ENCODE measurements around the gene TTLL5.
A peak's percentile ranks its signal among the peaks of the same experiment; 100 is the strongest.

The TTLL5 gene

GRCh38 chr14:75773046-75773445, 112.0 kb downstream of the TTLL5 start:
- Histone ChIP-seq H3K27me3 (no peaks in the 10 kb centered on the region), H3K4me1 (no peaks in the 10 kb centered on the region), H3K9me3 (no peaks in the 10 kb centered on the region), H3K36me3 (peaks cover 3% of the 10 kb centered on the region; the same call in 1 of the 2 replicates), H3K4me3 (ENCODE audit: low read depth, low read length) (no peak overlapping the region)
- DNase-seq: no peak
- TF ChIP-seq CTCF (IDR thresholded peaks at IDR 0.05; ENCODE audit: low read depth, low read length): no peak

DNA sequence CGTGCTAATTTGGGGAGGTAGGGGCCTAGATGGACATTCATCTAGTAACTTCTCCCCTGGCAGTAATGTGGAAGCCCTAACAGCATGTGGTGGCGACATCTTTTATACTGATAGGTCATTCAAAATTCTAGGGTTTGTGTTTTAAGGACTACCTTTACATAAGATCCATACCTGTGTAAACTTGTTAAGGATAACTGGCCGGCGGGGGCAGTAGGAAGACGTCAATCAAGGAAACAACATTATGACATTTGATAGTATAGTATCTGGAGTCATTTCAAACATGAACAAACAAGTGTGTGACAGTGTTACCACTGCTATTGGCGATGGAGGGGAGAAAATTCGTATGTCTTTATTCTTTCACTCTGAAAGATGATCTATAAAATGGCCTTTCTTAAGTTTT, 120.0 kb downstream of the TTLL5 start:
- peaks cover 20% of the 10 kb centered on the region for H3K36me3 ChIP-seq
- no peak for DNase-seq
- TF ChIP-seq CTCF (IDR thresholded peaks at IDR 0.05; ENCODE audit: low read depth, low read length): no peak
- H3K9me3 ChIP-seq: no peaks in the 10 kb centered on the region
- no peaks in the 10 kb centered on the region for H3K4me1 ChIP-seq
- H3K4me3 ChIP-seq (ENCODE audit: low read depth, low read length): no peak overlapping the region
- H3K27me3 ChIP-seq: no peaks in the 10 kb centered on the region

DNA sequence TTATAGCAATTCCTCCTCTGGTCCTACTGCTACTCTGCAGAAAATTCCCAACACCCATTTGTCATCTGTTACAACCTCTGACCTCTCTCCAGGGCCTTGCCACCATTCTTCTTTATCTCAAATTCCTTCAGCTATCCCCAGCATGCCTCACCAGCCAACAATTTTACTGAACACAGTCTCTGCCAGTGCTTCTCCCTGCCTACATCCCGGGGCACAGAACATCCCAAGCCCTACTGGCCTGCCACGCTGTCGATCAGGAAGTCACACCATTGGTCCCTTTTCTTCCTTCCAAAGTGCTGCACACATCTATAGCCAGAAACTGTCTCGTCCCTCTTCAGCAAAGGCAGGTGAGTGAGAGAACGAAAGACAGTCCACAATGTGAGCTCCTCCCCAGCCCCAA, 122.1 kb downstream of the TTLL5 start:
- no peaks in the 10 kb centered on the region for H3K4me1 ChIP-seq
- DNase-seq: no peak
- peaks cover 20% of the 10 kb centered on the region for H3K36me3 ChIP-seq
- H3K9me3 ChIP-seq: no peaks in the 10 kb centered on the region
- no peak for TF ChIP-seq CTCF (IDR thresholded peaks at IDR 0.05; ENCODE audit: low read depth, low read length)
- H3K4me3 ChIP-seq (ENCODE audit: low read depth, low read length): no peak overlapping the region
- no peaks in the 10 kb centered on the region for H3K27me3 ChIP-seq

DNA sequence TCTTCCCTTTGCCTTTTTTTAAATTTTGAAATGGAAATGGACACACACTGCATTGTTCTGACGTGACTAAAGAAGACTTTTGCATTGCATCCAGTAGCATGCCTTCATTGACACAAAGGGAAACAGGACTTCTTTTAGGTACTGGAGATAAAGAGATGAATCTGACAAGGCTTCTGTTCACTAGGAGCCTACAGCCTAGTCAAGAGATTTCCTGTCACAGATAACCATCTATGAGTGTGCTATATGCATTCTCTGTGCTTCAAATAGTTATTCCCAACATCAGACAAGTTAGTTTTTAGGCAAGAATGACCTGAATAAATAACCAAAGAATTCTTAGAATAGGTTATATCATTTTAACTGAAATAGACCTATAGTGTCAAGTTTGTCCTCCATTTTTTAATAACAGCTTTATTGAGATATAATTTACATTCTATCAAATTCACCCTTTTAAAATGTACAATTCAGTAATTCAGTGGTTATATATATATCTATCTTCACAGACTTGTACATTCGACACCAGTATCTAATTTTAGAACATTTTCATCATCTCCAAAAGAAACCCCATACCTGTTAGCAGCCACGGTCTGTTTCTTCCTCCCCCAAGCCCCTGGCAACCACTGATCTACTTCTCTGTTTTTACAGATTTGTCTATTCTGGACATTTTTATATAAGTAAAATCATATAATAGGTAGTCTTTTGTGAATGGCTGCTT, 122.7 kb downstream of the TTLL5 start:
- Histone ChIP-seq H3K27me3 (no peaks in the 10 kb centered on the region), H3K9me3 (no peaks in the 10 kb centered on the region), H3K36me3 (peaks cover 20% of the 10 kb centered on the region), H3K4me1 (no peaks in the 10 kb centered on the region), H3K4me3 (ENCODE audit: low read depth, low read length) (no peak overlapping the region)
- no peak for TF ChIP-seq CTCF (IDR thresholded peaks at IDR 0.05; ENCODE audit: low read depth, low read length)
- no peak for DNase-seq

DNA sequence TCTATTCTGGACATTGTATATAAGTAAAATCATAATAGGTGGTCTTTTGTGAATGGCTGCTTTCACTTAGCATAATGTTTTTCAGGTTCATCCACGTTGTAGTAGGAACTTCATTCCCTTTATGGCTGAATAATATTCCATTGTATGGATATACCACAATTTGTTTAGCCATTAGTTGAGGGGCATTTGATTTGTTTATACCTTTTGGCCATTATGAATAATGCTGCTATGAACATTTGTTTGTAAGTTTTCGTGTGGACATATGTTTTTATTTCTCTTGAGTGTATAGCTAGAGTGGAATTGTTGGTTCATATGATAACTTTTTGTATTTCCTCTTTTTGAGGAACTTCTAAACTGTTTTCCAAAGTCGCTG, 123.3 kb downstream of the TTLL5 start:
- Histone ChIP-seq H3K27me3 (no peaks in the 10 kb centered on the region), H3K4me1 (no peaks in the 10 kb centered on the region), H3K4me3 (ENCODE audit: low read depth, low read length) (no peak overlapping the region), H3K36me3 (peaks cover 20% of the 10 kb centered on the region), H3K9me3 (no peaks in the 10 kb centered on the region)
- TF ChIP-seq CTCF (IDR thresholded peaks at IDR 0.05; ENCODE audit: low read depth, low read length): no peak
- no peak for DNase-seq

- Histone ChIP-seq H3K4me1 (no peaks in the 10 kb centered on the region), H3K9me3 (no peaks in the 10 kb centered on the region), H3K4me3 (ENCODE audit: low read depth, low read length) (no peak overlapping the region), H3K36me3 (no peaks in the 10 kb centered on the region), H3K27me3 (no peaks in the 10 kb centered on the region)
- TF ChIP-seq CTCF (IDR thresholded peaks at IDR 0.05; ENCODE audit: low read depth, low read length): peak; percentile 15
- no peak for DNase-seq
Observed at GRCh38 chr14:75793806-75794205, 132.8 kb downstream of the TTLL5 start.

Measured in BE2C (cell line).